Measurements from ENCODE around the gene PTPRG. TPM values are rescaled to one million over a fixed set of nuclear protein-coding genes. Genes with fewer than 3 reads are reported as not detected.

PTPRG gene
- total RNA-seq, 3 donors from 2014 or later (not counting 1 experiment from before 2014, with no cell fraction given), result 1.0 to 2.9 (median 2.5) TPM

GRCh38 chr3:61608072-61608471 lies 46.7 kb downstream of the PTPRG start:
- Mint-ChIP-seq H3K36me3 (no peaks in the 10 kb centered on the region), H3K9me3 (peaks cover 0 to 4% of the 10 kb centered on the region in 2 donors), H3K27ac (no peak overlapping the region), H3K27me3 (ENCODE audit: low read depth in 2 of 2) (no peaks in the 10 kb centered on the region), H3K4me3 (no peak overlapping the region), H3K4me1 (no peaks in the 10 kb centered on the region)
- no peaks in the 10 kb centered on the region for H3K4me1 ChIP-seq (ENCODE audit: control insufficient read depth, insufficient read depth, low read length)
- intact Hi-C loops (cut with micrococcal nuclease), result no loop called here
- DNase-seq (no peak), ATAC-seq (no peak)
- no peaks in the 10 kb centered on the region for H3K36me3 ChIP-seq (ENCODE audit: control insufficient read depth, insufficient read depth, low read length)
- 77% methylated on average over 6 of the region's 6 CpGs for WGBS (ENCODE audit: insufficient coverage)
- TF ChIP-seq CTCF (IDR thresholded peaks at IDR 0.05), result no peak
- no peak overlapping the region for H3K4me3 ChIP-seq (ENCODE audit: low read length)
- H3K27me3 ChIP-seq (ENCODE audit: control insufficient read depth, insufficient read depth, low read length), result no peaks in the 10 kb centered on the region
- H3K27ac ChIP-seq (ENCODE audit: low read length), result no peak overlapping the region
- no peaks in the 10 kb centered on the region for H3K9me3 ChIP-seq (ENCODE audit: control insufficient read depth, insufficient read depth, low read length)

GRCh38 chr3:61608711-61609110 lies 47.3 kb downstream of the PTPRG start:
- intact Hi-C loops (cut with micrococcal nuclease), result no loop called here
- no peak for TF ChIP-seq CTCF (IDR thresholded peaks at IDR 0.05)

GRCh38 chr3:61610316-61610715 lies 48.9 kb downstream of the PTPRG start:
- Mint-ChIP-seq H3K27me3 (ENCODE audit: low read depth in 2 of 2) (no peaks in the 10 kb centered on the region), H3K4me1 (no peaks in the 10 kb centered on the region), H3K36me3 (no peaks in the 10 kb centered on the region), H3K9me3 (peaks cover 0 to 2% of the 10 kb centered on the region in 2 donors), H3K27ac (no peak overlapping the region), H3K4me3 (no peak overlapping the region)
- intact Hi-C loops (cut with micrococcal nuclease), result no loop called here
- no peak for ATAC-seq
- H3K27me3 ChIP-seq (ENCODE audit: control insufficient read depth, insufficient read depth, low read length), result no peaks in the 10 kb centered on the region
- no peaks in the 10 kb centered on the region for H3K36me3 ChIP-seq (ENCODE audit: control insufficient read depth, insufficient read depth, low read length)
- no peak overlapping the region for H3K4me3 ChIP-seq (ENCODE audit: low read length)
- H3K9me3 ChIP-seq (ENCODE audit: control insufficient read depth, insufficient read depth, low read length), result no peaks in the 10 kb centered on the region
- no peak overlapping the region for H3K27ac ChIP-seq (ENCODE audit: low read length)
- no peak for DNase-seq
- TF ChIP-seq CTCF (IDR thresholded peaks at IDR 0.05), result no peak
- H3K4me1 ChIP-seq (ENCODE audit: control insufficient read depth, insufficient read depth, low read length), result no peaks in the 10 kb centered on the region
- 55% methylated on average over 3 of the region's 3 CpGs for WGBS (ENCODE audit: insufficient coverage)

More at GRCh38 chr3:61608711-61609110, 47.3 kb downstream of the PTPRG start:
- no peaks in the 10 kb centered on the region for H3K36me3 Mint-ChIP-seq
- H3K4me3 Mint-ChIP-seq, result no peak overlapping the region
- no peaks in the 10 kb centered on the region for H3K27me3 Mint-ChIP-seq (ENCODE audit: low read depth in 2 of 2)
- 77% methylated on average over 3 of the region's 5 CpGs for WGBS (ENCODE audit: insufficient coverage)
- no peak overlapping the region for H3K4me3 ChIP-seq (ENCODE audit: low read length)
- no peak for ATAC-seq
- H3K4me1 Mint-ChIP-seq, result no peaks in the 10 kb centered on the region
- no peaks in the 10 kb centered on the region for H3K27me3 ChIP-seq (ENCODE audit: control insufficient read depth, insufficient read depth, low read length)
- peaks cover 0 to 2% of the 10 kb centered on the region in 2 donors for H3K9me3 Mint-ChIP-seq
- no peaks in the 10 kb centered on the region for H3K4me1 ChIP-seq (ENCODE audit: control insufficient read depth, insufficient read depth, low read length)
- no peak for DNase-seq
- no peaks in the 10 kb centered on the region for H3K9me3 ChIP-seq (ENCODE audit: control insufficient read depth, insufficient read depth, low read length)
- no peak overlapping the region for H3K27ac Mint-ChIP-seq
- H3K36me3 ChIP-seq (ENCODE audit: control insufficient read depth, insufficient read depth, low read length), result no peaks in the 10 kb centered on the region
- no peak overlapping the region for H3K27ac ChIP-seq (ENCODE audit: low read length)

All from natural killer cell (primary cell).